Mesothelial cell of epicardium (in vitro differentiated cells): Measurements from ENCODE around the gene C1QTNF8. TPM values are rescaled to one million over a fixed set of nuclear protein-coding genes. Genes with fewer than 3 reads are reported as not detected.

Experiments
- DNase-seq, 2 experiments: peaks; one replicate each; pipeline ENCODE4 v3.0.0; 2021; ENCODE audit warnings: low spot score in 2 of 2; ENCODE audit not compliant: unreplicated experiment in 2 of 2
- H3K27ac Mint-ChIP-seq: 2 replicates; pipeline ENCODE4 v1.8.0; 2021; ENCODE audit warnings: mixed read lengths
- H3K27me3 Mint-ChIP-seq: 2 replicates; pipeline ENCODE4 v1.8.0; 2021; ENCODE audit warnings: low read depth, mixed read lengths
- H3K36me3 Mint-ChIP-seq: 2 replicates; pipeline ENCODE4 v1.8.0; 2021; ENCODE audit warnings: mixed read lengths
- H3K4me1 Mint-ChIP-seq: 2 replicates; pipeline ENCODE4 v1.8.0; 2021; ENCODE audit warnings: mixed read lengths
- H3K4me3 Mint-ChIP-seq: 2 replicates; pipeline ENCODE4 v1.8.0; 2021; ENCODE audit warnings: mild to moderate bottlenecking, moderate library complexity, mixed read lengths
- H3K9me3 Mint-ChIP-seq: 2 replicates; pipeline ENCODE4 v1.8.0; 2021; ENCODE audit warnings: mixed read lengths
- CTCF ChIP-seq: fragments of 200-600 bp; sonication (generic); IDR thresholded peaks from one replicate; pipeline ENCODE4 v1.5.0; 2021; ENCODE audit warnings: antibody characterized with exemption; ENCODE audit not compliant: unreplicated experiment
- total RNA-seq: library from RNA; stranded (reverse); gene quantifications from 3 replicates; pipeline ENCODE4 v1.2.1, GENCODE V29; 2021

Gene C1QTNF8
- total RNA-seq, 1 donor from 2014 or later: not detected

- Mint-ChIP-seq H3K4me3 (no peak overlapping the region), H3K27me3 (peaks cover 69% of the 10 kb centered on the region), H3K4me1 (no peaks in the 10 kb centered on the region), H3K9me3 (no peaks in the 10 kb centered on the region), H3K27ac (no peak overlapping the region), H3K36me3 (no peaks in the 10 kb centered on the region)
- no peak for TF ChIP-seq CTCF
- no peak for DNase-seq
Measured at GRCh38 chr16:1074379-1074649, 21.7 kb downstream of the C1QTNF8 start.

GRCh38 chr16:1073566-1074378, 22.3 kb downstream of the C1QTNF8 start:
- Mint-ChIP-seq H3K27ac (no peak overlapping the region), H3K36me3 (no peaks in the 10 kb centered on the region), H3K4me1 (no peaks in the 10 kb centered on the region), H3K4me3 (no peak overlapping the region), H3K27me3 (peaks cover 69% of the 10 kb centered on the region), H3K9me3 (no peaks in the 10 kb centered on the region)
- no peak for TF ChIP-seq CTCF
- no peak for DNase-seq

- no peak overlapping the region for H3K27ac Mint-ChIP-seq
- no peaks in the 10 kb centered on the region for H3K36me3 Mint-ChIP-seq
- H3K27me3 Mint-ChIP-seq: peaks cover 70% of the 10 kb centered on the region
- H3K4me1 Mint-ChIP-seq: no peaks in the 10 kb centered on the region
- no peak overlapping the region for H3K4me3 Mint-ChIP-seq
- TF ChIP-seq CTCF: no peak
- no peak for DNase-seq
- H3K9me3 Mint-ChIP-seq: no peaks in the 10 kb centered on the region
Measured at GRCh38 chr16:1073262-1073558, 22.8 kb downstream of the C1QTNF8 start.

GRCh38 chr16:1072526-1073261, 23.4 kb downstream of the C1QTNF8 start, which contains the start of gene SSTR5:
Gene SSTR5, plus strand, starts transcription at chr16:1072747. Its CDS starts 6,122 bp downstream, at chr16:1078869.
- Mint-ChIP-seq H3K4me3 (no peak within 1 kb of the TSS), H3K9me3 (no peaks in the 10 kb centered on the region), H3K36me3 (no peaks in the 10 kb centered on the region), H3K27me3 (peaks cover 70% of the 10 kb centered on the region), H3K27ac (no peak within 1 kb of the TSS), H3K4me1 (no peaks in the 10 kb centered on the region)
- no peak for TF ChIP-seq CTCF
- DNase-seq: no peak

- Mint-ChIP-seq H3K36me3 (no peaks in the 10 kb centered on the region), H3K27me3 (peaks cover 70% of the 10 kb centered on the region), H3K27ac (no peak overlapping the region), H3K4me1 (no peaks in the 10 kb centered on the region), H3K9me3 (no peaks in the 10 kb centered on the region), H3K4me3 (no peak overlapping the region)
- no peak for DNase-seq
- TF ChIP-seq CTCF: no peak
Measured at GRCh38 chr16:1071561-1072225, 24.4 kb downstream of the C1QTNF8 start.
